GM10248 (cell line): ENCODE results near the gene RTN4IP1.

Experiments used
- CTCF ChIA-PET: fragments of 300-600 bp; sonication (Branson Sonifier 250); formaldehyde crosslinking; extraction: SDS; loops from one replicate; lab custom pipeline; 2021; ENCODE audit warnings: antibody characterized with exemption; lab: Yijun Ruan, JAX
- POLR2A ChIA-PET: fragments of 350-650 bp; sonication (Branson Sonifier 250); formaldehyde crosslinking; extraction: SDS; loops from one replicate; lab custom pipeline; 2020; ENCODE audit warnings: antibody characterized with exemption; lab: Yijun Ruan, JAX
- DNase-seq: peaks from one replicate; pipeline ENCODE4 v3.0.0; 2012; ENCODE audit errors: extremely low spot score
- TF ChIP-seq, protein P1 (sequence below): IDR thresholded peaks from 2 replicates; pipeline ENCODE4 v1.5.1; 2012; ENCODE audit warnings: mild to moderate bottlenecking, low read depth; ENCODE audit errors: extremely low read depth, missing control alignments, control extremely low read depth

The RTN4IP1 gene, protein sequence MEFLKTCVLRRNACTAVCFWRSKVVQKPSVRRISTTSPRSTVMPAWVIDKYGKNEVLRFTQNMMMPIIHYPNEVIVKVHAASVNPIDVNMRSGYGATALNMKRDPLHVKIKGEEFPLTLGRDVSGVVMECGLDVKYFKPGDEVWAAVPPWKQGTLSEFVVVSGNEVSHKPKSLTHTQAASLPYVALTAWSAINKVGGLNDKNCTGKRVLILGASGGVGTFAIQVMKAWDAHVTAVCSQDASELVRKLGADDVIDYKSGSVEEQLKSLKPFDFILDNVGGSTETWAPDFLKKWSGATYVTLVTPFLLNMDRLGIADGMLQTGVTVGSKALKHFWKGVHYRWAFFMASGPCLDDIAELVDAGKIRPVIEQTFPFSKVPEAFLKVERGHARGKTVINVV

DNA sequence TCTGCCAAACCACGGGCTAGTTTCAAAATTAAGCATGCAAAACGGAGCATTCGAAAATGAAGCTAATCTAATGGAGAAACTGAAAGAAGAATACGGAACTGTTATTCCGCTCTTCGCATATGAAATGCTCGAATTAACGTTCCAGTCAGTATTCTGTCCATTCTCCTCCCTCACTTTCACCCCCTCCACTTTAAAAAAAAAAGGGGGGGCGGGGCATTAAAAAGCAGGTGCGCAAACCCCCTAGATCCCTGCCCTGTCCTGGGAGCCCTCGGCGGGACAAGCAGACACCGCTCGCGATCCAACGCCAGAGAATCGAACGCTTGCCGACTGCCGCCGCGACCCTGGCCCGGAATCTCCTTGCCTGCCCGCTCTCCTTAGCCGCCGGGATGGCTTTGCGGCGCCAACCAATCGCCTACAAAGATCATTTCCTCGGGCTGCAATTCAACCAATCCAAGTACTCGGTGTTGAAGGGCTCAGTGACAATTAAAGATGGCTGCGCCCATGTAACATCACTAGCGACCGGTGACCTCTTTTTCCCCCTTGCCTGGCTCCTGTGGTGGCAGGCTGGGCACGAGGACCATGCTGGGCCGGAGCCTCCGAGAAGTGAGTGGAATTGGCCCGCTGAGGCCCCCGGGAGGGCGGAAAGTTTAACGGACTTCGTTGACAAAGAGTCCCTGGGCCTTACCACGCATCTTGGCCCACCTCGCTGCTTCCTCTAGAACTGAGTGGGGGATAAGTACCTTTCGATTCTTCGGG lies at the start of gene RTN4IP1, which contains the start of gene QRSL1:
Gene RTN4IP1, minus strand, starts transcription at position 396 of the 756 bp plus-strand sequence. CDS start 477 bp downstream, outside the sequence.
Gene QRSL1, plus strand, starts transcription at position 476 of the 756 bp plus-strand sequence. Its CDS starts 104 bp downstream, at position 580.
- TF ChIP-seq, protein P1, sequence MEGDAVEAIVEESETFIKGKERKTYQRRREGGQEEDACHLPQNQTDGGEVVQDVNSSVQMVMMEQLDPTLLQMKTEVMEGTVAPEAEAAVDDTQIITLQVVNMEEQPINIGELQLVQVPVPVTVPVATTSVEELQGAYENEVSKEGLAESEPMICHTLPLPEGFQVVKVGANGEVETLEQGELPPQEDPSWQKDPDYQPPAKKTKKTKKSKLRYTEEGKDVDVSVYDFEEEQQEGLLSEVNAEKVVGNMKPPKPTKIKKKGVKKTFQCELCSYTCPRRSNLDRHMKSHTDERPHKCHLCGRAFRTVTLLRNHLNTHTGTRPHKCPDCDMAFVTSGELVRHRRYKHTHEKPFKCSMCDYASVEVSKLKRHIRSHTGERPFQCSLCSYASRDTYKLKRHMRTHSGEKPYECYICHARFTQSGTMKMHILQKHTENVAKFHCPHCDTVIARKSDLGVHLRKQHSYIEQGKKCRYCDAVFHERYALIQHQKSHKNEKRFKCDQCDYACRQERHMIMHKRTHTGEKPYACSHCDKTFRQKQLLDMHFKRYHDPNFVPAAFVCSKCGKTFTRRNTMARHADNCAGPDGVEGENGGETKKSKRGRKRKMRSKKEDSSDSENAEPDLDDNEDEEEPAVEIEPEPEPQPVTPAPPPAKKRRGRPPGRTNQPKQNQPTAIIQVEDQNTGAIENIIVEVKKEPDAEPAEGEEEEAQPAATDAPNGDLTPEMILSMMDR = no peak
- ChIA-PET CTCF (interaction anchor here (1.0 kb wide), 1 partner anchor 293 kb away, joined by 4 read pairs; no protein-coding TSS in a partner anchor), POLR2A (no interaction called here)
- peak; percentile 96 for DNase-seq

DNA sequence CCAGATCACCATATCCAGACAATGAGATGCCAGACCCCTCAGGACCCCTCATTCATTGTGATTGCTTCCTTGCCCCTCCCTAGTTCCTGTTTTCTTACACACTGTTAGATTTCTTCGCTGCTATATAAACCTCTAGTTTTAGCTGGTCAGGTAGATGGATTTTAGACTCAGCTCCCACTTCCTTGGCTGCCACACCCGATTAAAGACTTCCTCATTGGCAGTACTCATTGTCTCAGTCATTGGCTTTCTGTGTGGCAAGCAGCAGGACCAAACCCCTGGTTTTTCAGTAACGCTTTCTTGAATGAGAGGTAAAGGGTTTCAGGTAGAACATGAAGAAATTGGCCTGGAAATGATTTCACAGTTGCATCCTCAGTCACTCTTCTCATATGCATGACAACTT lies 48.0 kb upstream of the RTN4IP1 start:
- no peak for DNase-seq
- POLR2A ChIA-PET = no interaction called here
- CTCF ChIA-PET = no interaction called here
- TF ChIP-seq, protein P1 = no peak

DNA sequence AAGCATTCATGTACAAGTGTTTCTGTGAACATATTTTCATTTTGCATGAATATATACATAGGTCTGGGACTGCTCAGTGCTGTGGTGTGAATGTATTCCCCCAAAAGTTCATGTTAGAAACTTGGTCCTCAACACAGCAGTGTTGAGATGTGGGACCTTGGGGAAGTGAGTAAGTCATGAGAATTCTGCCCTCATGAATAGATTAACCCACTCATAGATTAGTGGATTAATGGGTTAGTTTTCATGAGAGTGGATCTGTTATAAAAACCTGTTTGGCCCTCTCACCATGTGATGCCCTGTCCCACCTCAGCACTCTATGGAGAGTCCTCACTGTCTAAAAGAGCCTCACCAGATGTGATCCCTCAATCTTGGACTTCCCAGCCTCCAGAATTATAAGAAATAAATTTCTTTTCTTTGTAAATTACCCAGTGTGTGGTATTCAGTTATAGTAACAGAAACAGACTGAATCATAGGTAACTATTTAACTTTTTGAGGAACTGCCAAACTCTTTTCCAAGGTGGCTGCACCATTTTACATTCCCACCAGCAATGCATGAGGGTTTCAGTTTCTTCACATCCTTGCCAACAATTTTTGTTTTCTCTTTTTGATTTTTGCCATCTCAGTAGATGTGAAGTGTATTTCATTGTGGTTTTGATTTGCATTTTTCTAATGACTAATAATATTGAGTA lies 45.4 kb upstream of the RTN4IP1 start:
- TF ChIP-seq, protein P1 = no peak
- no peak for DNase-seq
- CTCF ChIA-PET = no interaction called here
- POLR2A ChIA-PET = no interaction called here

DNA sequence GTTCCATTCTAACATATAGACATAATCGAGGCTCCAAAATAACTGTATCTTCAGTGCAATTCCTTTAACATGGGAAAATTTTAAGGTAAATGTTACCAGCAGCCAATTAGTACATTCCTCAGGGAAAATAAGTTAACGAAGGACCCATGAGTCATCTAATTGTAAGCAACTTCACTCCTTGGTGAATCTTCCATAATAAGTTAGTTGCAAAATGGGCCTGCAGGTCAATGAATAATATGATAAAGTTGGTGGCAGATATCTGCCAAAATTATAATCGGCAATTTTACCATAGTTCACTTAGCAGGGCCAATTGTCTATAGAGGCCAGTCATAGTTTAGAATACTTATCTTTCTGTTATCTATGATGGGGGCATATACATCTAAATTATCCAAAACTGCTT lies 42.4 kb upstream of the RTN4IP1 start:
- ChIA-PET CTCF (no interaction called here), POLR2A (no interaction called here)
- TF ChIP-seq, protein P1 = no peak
- no peak for DNase-seq

DNA sequence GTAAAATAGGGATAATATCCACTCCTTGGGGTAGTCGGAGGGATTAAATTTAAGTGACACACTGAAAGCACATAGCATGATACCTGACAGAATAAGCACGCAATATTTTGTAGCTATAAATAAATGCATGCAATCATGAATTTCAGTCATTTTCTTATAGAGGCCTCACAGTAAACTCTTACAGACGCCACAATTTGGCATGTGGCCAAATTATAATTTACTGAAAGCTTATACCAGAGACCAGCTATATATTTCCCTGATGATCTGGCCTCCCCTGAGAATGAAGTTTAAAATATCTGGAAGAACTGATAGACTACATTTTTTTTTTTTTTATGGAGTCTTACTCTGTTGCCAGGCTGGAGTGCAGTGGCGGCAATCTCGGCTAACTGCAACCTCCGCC lies 40.9 kb upstream of the RTN4IP1 start:
- ChIA-PET CTCF (interaction anchor here (1.0 to 1.5 kb wide), 3 partner anchors 10 to 327 kb away, joined by 3 to 6 read pairs (median 4); no protein-coding TSS in a partner anchor), POLR2A (no interaction called here)
- TF ChIP-seq, protein P1 = no peak
- no peak for DNase-seq

DNA sequence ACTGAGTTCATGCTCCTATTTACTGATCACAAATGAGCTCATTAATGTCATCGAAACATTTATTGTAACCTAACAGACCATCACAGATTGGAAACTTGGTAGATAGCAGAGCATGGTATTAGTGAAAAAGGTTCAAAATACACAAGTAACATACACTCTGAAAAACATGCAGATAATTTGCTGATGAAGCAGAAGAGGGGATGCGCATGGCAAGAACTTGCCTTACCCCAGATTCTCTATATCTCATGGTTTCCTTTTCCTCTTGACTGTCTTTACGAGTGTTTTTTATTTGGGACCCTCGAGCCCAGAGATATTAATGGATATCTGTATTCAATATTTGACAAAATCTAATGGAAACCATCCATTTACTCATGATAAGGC lies 37.7 kb upstream of the RTN4IP1 start:
- POLR2A ChIA-PET = no interaction called here
- DNase-seq = no peak
- CTCF ChIA-PET = interaction anchor here (1.5 kb wide), 1 partner anchor 13 kb away, joined by 3 read pairs; no protein-coding TSS in a partner anchor
- TF ChIP-seq, protein P1 = no peak
